GM12865 (cell line): Measurements from ENCODE around the gene RNFT2.

Source experiments
- DNase-seq: peaks from one replicate; pipeline ENCODE4 v3.0.0; 2010; ENCODE audit warnings: low read depth
- H3K4me3 ChIP-seq: 2 replicates; pipeline ENCODE4 v1.5.1; 2011; ENCODE audit warnings: mild to moderate bottlenecking, low read depth, low read length, control low read depth
- TF ChIP-seq, protein P1 (sequence below): IDR thresholded peaks from 2 replicates; pipeline ENCODE4 v1.5.1; 2011; ENCODE audit warnings: low read length, control low read depth, low read depth, inconsistent platforms; ENCODE audit not compliant: insufficient read depth; ENCODE audit errors: missing control alignments

Gene RNFT2

GRCh38 chr12:116737774-116738657 lies at the start of gene RNFT2, which contains the start of gene SPRING1:
RNFT2 (plus strand) TSS chr12:116738315; CDS start chr12:116740498, 2,183 bp downstream.
SPRING1 (minus strand) TSS chr12:116738069; CDS start chr12:116737900, 169 bp downstream.
- TF ChIP-seq, protein P1, sequence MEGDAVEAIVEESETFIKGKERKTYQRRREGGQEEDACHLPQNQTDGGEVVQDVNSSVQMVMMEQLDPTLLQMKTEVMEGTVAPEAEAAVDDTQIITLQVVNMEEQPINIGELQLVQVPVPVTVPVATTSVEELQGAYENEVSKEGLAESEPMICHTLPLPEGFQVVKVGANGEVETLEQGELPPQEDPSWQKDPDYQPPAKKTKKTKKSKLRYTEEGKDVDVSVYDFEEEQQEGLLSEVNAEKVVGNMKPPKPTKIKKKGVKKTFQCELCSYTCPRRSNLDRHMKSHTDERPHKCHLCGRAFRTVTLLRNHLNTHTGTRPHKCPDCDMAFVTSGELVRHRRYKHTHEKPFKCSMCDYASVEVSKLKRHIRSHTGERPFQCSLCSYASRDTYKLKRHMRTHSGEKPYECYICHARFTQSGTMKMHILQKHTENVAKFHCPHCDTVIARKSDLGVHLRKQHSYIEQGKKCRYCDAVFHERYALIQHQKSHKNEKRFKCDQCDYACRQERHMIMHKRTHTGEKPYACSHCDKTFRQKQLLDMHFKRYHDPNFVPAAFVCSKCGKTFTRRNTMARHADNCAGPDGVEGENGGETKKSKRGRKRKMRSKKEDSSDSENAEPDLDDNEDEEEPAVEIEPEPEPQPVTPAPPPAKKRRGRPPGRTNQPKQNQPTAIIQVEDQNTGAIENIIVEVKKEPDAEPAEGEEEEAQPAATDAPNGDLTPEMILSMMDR = no peak
- DNase-seq = peak; percentile 99
- H3K4me3 ChIP-seq = peak within 1 kb of the TSS; percentile 69

- H3K4me3 ChIP-seq = no peak overlapping the region
- TF ChIP-seq, protein P1 = no peak
- DNase-seq = no peak
Measured at GRCh38 chr12:116689521-116689920, 48.6 kb upstream of the RNFT2 start.

DNA sequence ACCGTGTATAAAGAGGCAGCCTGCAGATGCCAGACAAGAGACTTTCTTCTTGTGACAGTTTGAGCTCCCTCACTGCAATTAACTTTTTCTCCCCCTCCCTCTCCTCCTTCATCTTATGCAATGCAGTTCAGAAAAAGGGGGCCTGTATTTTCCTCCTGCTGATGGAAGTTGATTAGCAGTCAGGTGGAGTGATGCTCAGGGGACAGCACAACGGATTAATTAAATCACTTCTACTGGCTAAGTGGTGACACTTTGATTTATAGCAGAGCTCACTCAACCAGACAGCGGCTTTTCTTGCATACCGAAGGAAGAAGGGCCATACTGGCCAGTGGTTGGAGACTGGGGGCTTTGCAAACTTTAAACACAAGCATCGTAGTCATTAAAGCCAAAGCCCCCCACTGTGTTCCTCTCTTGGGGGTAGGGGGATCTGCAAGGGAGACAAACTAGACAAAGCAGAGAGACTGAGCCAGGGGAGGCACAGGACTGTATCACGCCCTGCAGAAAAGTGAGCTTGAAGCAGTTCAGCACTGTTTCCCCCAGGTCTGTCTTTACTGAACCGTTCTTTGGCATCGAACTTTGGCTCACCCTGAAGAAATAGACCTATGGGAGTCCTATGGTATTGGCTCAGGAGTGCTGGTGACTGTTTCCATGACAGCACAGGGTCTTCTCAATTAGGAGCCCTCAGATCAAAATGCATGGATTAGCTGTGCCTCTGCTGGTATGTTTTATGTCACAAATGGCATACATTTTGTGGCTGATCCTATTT lies 48.0 kb upstream of the RNFT2 start:
- DNase-seq = no peak
- TF ChIP-seq, protein P1 = no peak
- no peak overlapping the region for H3K4me3 ChIP-seq

GRCh38 chr12:116691205-116691604 lies 46.9 kb upstream of the RNFT2 start:
- no peak overlapping the region for H3K4me3 ChIP-seq
- TF ChIP-seq, protein P1 = no peak
- no peak for DNase-seq

GRCh38 chr12:116691636-116692035 lies 46.5 kb upstream of the RNFT2 start:
- no peak overlapping the region for H3K4me3 ChIP-seq
- TF ChIP-seq, protein P1 = no peak
- no peak for DNase-seq

DNA sequence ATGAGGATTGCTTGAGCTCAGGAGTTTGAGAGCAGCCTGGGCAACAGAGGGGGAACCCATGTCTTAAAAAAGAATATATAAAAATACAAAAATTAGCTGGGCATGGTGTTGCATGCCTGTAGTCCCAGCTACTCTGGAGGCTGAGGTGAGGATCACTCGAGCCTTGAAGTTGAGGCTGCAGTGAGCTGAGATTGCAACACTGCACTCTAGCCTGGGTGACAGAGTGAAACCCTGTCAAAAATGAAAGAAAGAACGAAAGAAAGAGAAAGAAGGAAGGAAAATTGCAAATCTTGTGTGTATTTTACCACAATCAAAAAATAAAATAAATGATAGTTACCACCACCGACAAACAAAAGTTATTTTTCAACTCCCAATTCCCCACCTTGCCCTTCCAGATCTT lies 45.5 kb upstream of the RNFT2 start:
- DNase-seq = no peak
- H3K4me3 ChIP-seq = no peak overlapping the region
- TF ChIP-seq, protein P1 = no peak
